Common myeloid progenitor, CD34-positive (primary cell): ENCODE results near the gene NVL.
A peak's percentile ranks its signal among the peaks of the same experiment; 100 is the strongest.

Experiments used
- CTCF ChIA-PET: fragments of 350-600 bp; sonication (Branson Sonifier 250); formaldehyde crosslinking; loops from one replicate; lab custom pipeline; 2021; ENCODE audit warnings: antibody characterized with exemption; lab: Charles Lee
- POLR2A ChIA-PET: fragments of 350-600 bp; sonication (Branson Sonifier 250); formaldehyde crosslinking; loops from one replicate; lab custom pipeline; 2021; ENCODE audit warnings: antibody characterized with exemption; lab: Charles Lee
- DNase-seq, 3 donors: peaks; one replicate each; pipeline versions ENCODE4 v3.0.0 to v3.0.0-alpha.2; 2013
- H3K27ac ChIP-seq, 2 experiments: 1 replicate in 1 of 2; 2 replicates in 1 of 2; pipeline ENCODE4 v1.7.0; 2013; ENCODE audit warnings: inconsistent platforms in 2 of 2, low read length in 2 of 2, mild to moderate bottlenecking in 2 of 2, low read depth in 1 of 2, moderate library complexity in 1 of 2; ENCODE audit not compliant: severe bottlenecking in 2 of 2, insufficient read depth in 1 of 2, poor library complexity in 1 of 2
- H3K27me3 ChIP-seq, 5 experiments: replicated peaks in 2 of 5; 1 replicate in 3 of 5; 2 replicates in 2 of 5; pipeline versions ENCODE4 v1.6.1 to v1.7.0; 2013; ENCODE audit warnings: low read length in 4 of 5, mild to moderate bottlenecking in 2 of 5, moderate library complexity in 2 of 5, inconsistent platforms in 1 of 5; ENCODE audit not compliant: insufficient read depth in 5 of 5, control insufficient read depth in 4 of 5
- H3K36me3 ChIP-seq, 4 experiments: 1 replicate in 2 of 4; 2 replicates in 2 of 4; pipeline versions ENCODE4 v1.6.1 to v1.7.0; 2013; ENCODE audit warnings: low read length in 3 of 4, control low read depth in 1 of 4, mild to moderate bottlenecking in 1 of 4; ENCODE audit not compliant: control insufficient read depth in 4 of 4, insufficient read depth in 4 of 4
- H3K4me1 ChIP-seq, 4 experiments: 1 replicate in 3 of 4; 2 replicates in 1 of 4; pipeline versions ENCODE4 v1.6.1 to v1.7.1; 2013; ENCODE audit warnings: low read length in 3 of 4, mild to moderate bottlenecking in 3 of 4, control low read depth in 1 of 4, inconsistent platforms in 1 of 4, moderate library complexity in 1 of 4; ENCODE audit not compliant: control insufficient read depth in 4 of 4, insufficient read depth in 4 of 4; ENCODE audit errors: control extremely low read depth in 1 of 4
- H3K4me3 ChIP-seq, 7 experiments: 1 replicate in 4 of 7; 2 replicates in 3 of 7; pipeline versions ENCODE4 v1.5.1 to v1.7.0; 2013; ENCODE audit warnings: mild to moderate bottlenecking in 7 of 7, low read length in 6 of 7, moderate library complexity in 6 of 7, inconsistent platforms in 2 of 7, low read depth in 2 of 7, control low read depth in 1 of 7; ENCODE audit not compliant: insufficient read depth in 4 of 7, control insufficient read depth in 1 of 7; ENCODE audit errors: extremely low read depth in 1 of 7
- H3K9me3 ChIP-seq, 5 experiments: 1 replicate in 4 of 5; 2 replicates in 1 of 5; pipeline versions ENCODE4 v1.6.1 to v1.7.1; 2013; ENCODE audit warnings: low read length in 4 of 5, mild to moderate bottlenecking in 2 of 5, inconsistent platforms in 1 of 5, low read depth in 1 of 5, moderate library complexity in 1 of 5; ENCODE audit not compliant: control insufficient read depth in 4 of 5, insufficient read depth in 2 of 5; ENCODE audit errors: control extremely low read depth in 1 of 5
- WGBS: methylation state at CpG from one replicate; pipeline ENCODE4 v1.1.5; 2013; ENCODE audit not compliant: insufficient coverage; 5-methylcytosine and 5-hydroxymethylcytosine counted together

The NVL gene

DNA sequence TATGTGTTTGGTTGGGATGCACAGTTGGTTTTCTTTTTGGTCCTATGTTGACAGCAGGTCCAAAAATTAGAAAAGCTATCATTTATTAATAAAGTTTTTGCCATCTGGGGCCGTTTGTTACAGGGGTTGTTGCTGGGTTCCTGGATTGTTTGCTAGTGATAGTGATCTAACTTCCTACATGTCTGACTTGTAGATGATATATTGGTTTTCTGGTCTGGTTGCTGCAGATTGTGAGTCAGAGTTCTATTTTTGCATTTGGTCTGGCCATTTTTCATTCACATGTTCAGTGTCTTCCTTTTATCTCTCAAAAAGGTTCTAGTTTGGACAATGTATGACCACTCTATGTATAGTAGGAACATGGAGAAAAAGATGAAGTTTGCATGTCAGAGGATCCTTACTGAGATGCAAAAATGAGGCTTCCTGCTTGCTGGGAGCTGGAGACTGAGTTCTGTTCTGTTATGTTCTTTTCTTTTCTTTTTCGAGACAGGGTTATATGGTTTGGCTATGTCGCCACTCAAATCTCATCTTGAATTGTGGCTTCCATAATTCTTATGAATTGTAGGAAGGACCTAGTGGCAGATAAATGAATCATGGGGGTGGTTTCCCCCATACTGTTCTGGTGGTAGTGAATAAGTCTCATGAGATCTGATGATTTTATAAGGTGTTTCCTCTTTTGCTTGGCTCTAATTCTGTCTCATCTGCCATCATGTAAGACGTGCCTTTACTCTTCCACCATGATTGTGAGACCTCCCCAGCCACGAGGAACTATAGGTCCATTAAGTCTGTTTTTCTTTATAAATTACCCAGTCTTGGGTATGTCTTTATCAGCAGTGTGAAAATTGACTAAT, 4.2 kb upstream of the NVL start:
- Histone ChIP-seq H3K4me3 (peak overlapping the region in 2 of 7 experiments; percentile 33 to 45), H3K4me1 (peaks cover 5 to 29% (median 19%) of the 10 kb centered on the region in 4 experiments), H3K36me3 (no peaks in the 10 kb centered on the region), H3K27me3 (no peaks in the 10 kb centered on the region), H3K27ac (peak overlapping the region; percentile 53 to 85), H3K9me3 (no peaks in the 10 kb centered on the region)
- ChIA-PET CTCF (interaction anchor here (0.6 to 2.9 kb wide), 12 partner anchors 12 to 218 kb away, joined by 3 to 12 read pairs (median 3); partner anchors contain the start of gene CNIH4), POLR2A (interaction anchor here (0.5 to 1.4 kb wide), 2 partner anchors 220 to 542 kb away, joined by 3 read pairs; partner anchors contain the start of gene FBXO28)
- peak; percentile 67 to 93 (median 87) for DNase-seq
- whole genome bisulfite sequencing: 0% methylated on average over 2 of the region's 5 CpGs

DNA sequence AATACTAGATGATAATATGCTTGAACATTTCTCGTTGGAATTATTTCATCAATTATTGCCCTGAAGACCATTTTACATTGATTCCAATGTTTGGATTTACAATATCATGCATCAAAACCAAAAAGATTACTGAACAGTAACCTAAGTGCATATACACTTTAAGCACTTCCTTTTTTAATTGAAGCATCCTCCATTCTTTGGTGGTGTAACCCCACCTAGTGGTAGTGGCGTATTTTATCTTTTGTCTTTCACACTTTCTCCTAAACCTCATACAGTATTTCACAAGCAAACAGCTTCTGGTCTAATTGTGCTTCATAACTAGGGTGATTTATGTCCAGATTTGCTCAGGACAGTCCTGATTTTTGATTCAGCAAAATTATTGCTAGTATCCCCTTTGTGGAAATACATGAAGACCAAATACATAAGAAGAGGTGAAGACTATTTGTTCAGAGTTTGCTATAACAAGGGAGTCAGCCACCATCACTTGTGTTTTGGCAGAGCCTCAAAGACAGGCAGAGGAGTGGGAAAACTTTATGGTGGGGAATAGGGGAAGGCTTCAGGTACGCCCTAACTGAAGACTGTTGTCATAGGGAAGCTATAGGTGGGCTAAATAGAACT, 3.4 kb upstream of the NVL start:
- Histone ChIP-seq H3K36me3 (no peaks in the 10 kb centered on the region), H3K27ac (peak overlapping the region; percentile 53 to 85), H3K27me3 (no peaks in the 10 kb centered on the region), H3K4me1 (peaks cover 11 to 36% (median 26%) of the 10 kb centered on the region in 4 experiments), H3K4me3 (peak overlapping the region in 2 of 7 experiments; percentile 45 to 59), H3K9me3 (no peaks in the 10 kb centered on the region)
- POLR2A ChIA-PET: interaction anchor here (0.5 to 1.4 kb wide), 2 partner anchors 220 to 541 kb away, joined by 3 read pairs; partner anchors contain the start of gene FBXO28
- CTCF ChIA-PET: interaction anchor here (0.6 to 2.9 kb wide), 11 partner anchors 11 to 219 kb away, joined by 3 to 12 read pairs (median 4); partner anchors contain the start of genes CNIH4 and FBXO28
- peak; percentile 70 to 90 (median 89) for DNase-seq
- WGBS: 39% methylated on average over 2 of the region's 3 CpGs

DNA sequence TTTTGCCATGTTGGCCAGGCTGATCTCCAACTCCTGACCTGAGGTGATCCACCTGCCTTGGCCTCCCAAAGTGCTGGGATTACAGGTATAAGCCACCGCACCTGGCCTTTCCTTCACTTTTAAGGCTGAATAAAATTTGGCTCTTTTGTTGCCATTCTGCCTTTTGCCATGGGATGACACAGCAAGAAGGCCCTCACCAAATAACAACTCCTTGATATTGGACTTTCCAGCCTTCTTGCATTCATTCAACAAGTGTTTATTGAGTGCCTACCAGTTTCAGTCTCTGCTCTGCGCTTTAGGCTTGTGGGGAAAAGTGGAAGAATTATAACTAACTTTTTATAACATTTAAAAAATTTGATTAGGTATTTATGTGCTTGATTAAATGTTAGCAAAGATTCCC, 1.9 kb upstream of the NVL start:
- Histone ChIP-seq H3K27me3 (no peaks in the 10 kb centered on the region), H3K4me3 (no peak overlapping the region), H3K27ac (no peak overlapping the region), H3K36me3 (peaks cover 0 to 3% (median 0%) of the 10 kb centered on the region in 4 experiments), H3K9me3 (no peaks in the 10 kb centered on the region), H3K4me1 (peaks cover 12 to 38% (median 27%) of the 10 kb centered on the region in 4 experiments)
- no peak for DNase-seq
- CTCF ChIA-PET: interaction anchor here (2.9 kb wide), 1 partner anchor 216 kb away, joined by 12 read pairs; no protein-coding TSS in a partner anchor
- POLR2A ChIA-PET: no interaction called here
- WGBS: 100% methylated on average over 1 of the region's 2 CpGs

- WGBS: no CpG with 5 or more reads among the region's 2 CpGs
- POLR2A ChIA-PET: no interaction called here
These were observed 1.4 kb upstream of the NVL start for GRCh38 chr1:224331326-224331725.

GRCh38 chr1:224329484-224329841, 509 bp downstream of the NVL start:
- ChIA-PET CTCF (interaction anchor here (0.7 to 1.8 kb wide), 5 partner anchors 48 to 213 kb away, joined by 3 to 4 read pairs (median 3); no protein-coding TSS in a partner anchor), POLR2A (no interaction called here)
- peak overlapping the region; percentile 84 to 100 (median 98) for H3K4me3 ChIP-seq
- DNase-seq: peak in 1 of 3 donors; percentile 55
- peaks cover 0 to 3% (median 2%) of the 10 kb centered on the region in 4 experiments for H3K36me3 ChIP-seq
- H3K27ac ChIP-seq: peak overlapping the region; percentile 98 to 99
- H3K27me3 ChIP-seq: no peaks in the 10 kb centered on the region
- H3K9me3 ChIP-seq: no peaks in the 10 kb centered on the region
- WGBS: 0% methylated on average over 5 of the region's 7 CpGs
- peaks cover 12 to 34% (median 25%) of the 10 kb centered on the region in 4 experiments for H3K4me1 ChIP-seq

More at GRCh38 chr1:224331326-224331725, 1.4 kb upstream of the NVL start:
- CTCF ChIA-PET: no interaction called here
- DNase-seq: peak in 2 of 3 donors; percentile 7 to 28
- peaks cover 0 to 3% (median 0%) of the 10 kb centered on the region in 4 experiments for H3K36me3 ChIP-seq
- peak overlapping the region in 1 of 2 experiments; percentile 99 for H3K27ac ChIP-seq
- H3K9me3 ChIP-seq: no peaks in the 10 kb centered on the region
- H3K4me3 ChIP-seq: no peak overlapping the region
- H3K4me1 ChIP-seq: peaks cover 12 to 38% (median 27%) of the 10 kb centered on the region in 4 experiments
- H3K27me3 ChIP-seq: no peaks in the 10 kb centered on the region

DNA sequence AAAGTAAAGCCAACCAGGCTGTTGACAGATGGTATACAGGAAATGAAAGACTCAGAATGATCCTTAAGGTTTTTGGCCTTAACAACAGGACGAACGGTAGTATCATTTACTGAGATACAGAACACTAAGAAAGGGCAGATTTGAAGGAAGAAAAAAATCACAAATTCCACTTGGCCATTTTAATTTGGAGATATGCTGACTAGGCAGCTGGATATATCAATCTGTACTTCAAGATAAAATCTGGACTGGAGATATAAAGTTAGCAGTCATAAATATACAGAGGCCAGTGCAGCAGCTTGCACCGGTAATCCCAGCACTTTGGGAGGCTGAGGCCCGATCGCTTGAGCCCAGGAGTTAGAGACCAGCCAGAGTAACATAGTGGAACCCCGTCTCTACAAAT, 1.3 kb downstream of the NVL start:
- Histone ChIP-seq H3K36me3 (peaks cover 0 to 5% (median 2%) of the 10 kb centered on the region in 4 experiments), H3K9me3 (no peaks in the 10 kb centered on the region), H3K4me3 (peak overlapping the region in 4 of 7 experiments; percentile 84 to 100 (median 98)), H3K27me3 (no peaks in the 10 kb centered on the region), H3K4me1 (peaks cover 12 to 26% (median 20%) of the 10 kb centered on the region in 4 experiments), H3K27ac (peak overlapping the region; percentile 19 to 99)
- ChIA-PET POLR2A (no interaction called here), CTCF (no interaction called here)
- no CpG with 5 or more reads among the region's 6 CpGs for WGBS
- no peak for DNase-seq
